AG08395 (cell line): ENCODE data around the gene VEGFA.

Experiments
- DNase-seq: peaks from one replicate; pipeline ENCODE4 v3.0.0; 2012; ENCODE audit warnings: mixed read lengths, low spot score

The VEGFA gene

GRCh38 chr6:43772681-43773049 is 2.7 kb downstream of the VEGFA start:
- DNase-seq, result no peak

- DNase-seq, result peak; percentile 68
These were observed 3.3 kb downstream of the VEGFA start for GRCh38 chr6:43773050-43773979.

- no peak for DNase-seq
These were observed 4.2 kb downstream of the VEGFA start for GRCh38 chr6:43773980-43774775.

GRCh38 chr6:43774776-43775534 is 4.9 kb downstream of the VEGFA start:
- DNase-seq, result peak; percentile 94

- DNase-seq, result no peak
These were observed 5.5 kb downstream of the VEGFA start for GRCh38 chr6:43775535-43775885.

- DNase-seq, result no peak
These were observed 6.2 kb downstream of the VEGFA start for GRCh38 chr6:43776115-43776798.

GRCh38 chr6:43776799-43777776 is 7.1 kb downstream of the VEGFA start:
- DNase-seq, result no peak

- no peak for DNase-seq
These were observed 8.3 kb downstream of the VEGFA start for GRCh38 chr6:43778131-43778855.

GRCh38 chr6:43778976-43779851 is 9.2 kb downstream of the VEGFA start:
- DNase-seq, result no peak

- DNase-seq, result no peak
These were observed 9.8 kb downstream of the VEGFA start for GRCh38 chr6:43779852-43780236.

GRCh38 chr6:43780293-43780692 is 10.3 kb downstream of the VEGFA start:
- DNase-seq, result no peak

GRCh38 chr6:43780941-43781928 is 11.2 kb downstream of the VEGFA start:
- no peak for DNase-seq

- DNase-seq, result no peak
These were observed 12.1 kb downstream of the VEGFA start for GRCh38 chr6:43781941-43782704.

- DNase-seq, result no peak
These were observed 12.9 kb downstream of the VEGFA start for GRCh38 chr6:43782764-43783513.

GRCh38 chr6:43784049-43784855 is 14.2 kb downstream of the VEGFA start:
- DNase-seq, result no peak
